GM19351 (cell line): ENCODE results near the gene KY.

Experiments
- ATAC-seq: cut with Tn5 transposase; IDR thresholded peaks from one replicate; pipeline ENCODE4 v1.9.1; 2021; ENCODE audit warnings: mild to moderate bottlenecking, moderate library complexity; ENCODE audit not compliant: unreplicated experiment

The KY gene

GRCh38 chr3:134567605-134568004 is 83.2 kb downstream of the KY start:
- no peak for ATAC-seq

GRCh38 chr3:134564991-134565390 is 85.8 kb downstream of the KY start:
- no peak for ATAC-seq

GRCh38 chr3:134563601-134564000 is 87.2 kb downstream of the KY start:
- no peak for ATAC-seq

GRCh38 chr3:134562055-134562454 is 88.8 kb downstream of the KY start:
- no peak for ATAC-seq

GRCh38 chr3:134559591-134559990 is 91.2 kb downstream of the KY start:
- ATAC-seq: no peak
